Tibial nerve (tissue), 4 donors: ENCODE results near the gene APOL2. TPM values are rescaled to one million over a fixed set of nuclear protein-coding genes. Genes with fewer than 3 reads are reported as not detected.

Experiments used
- DNase-seq, 2 donors: peaks; one replicate each; pipeline ENCODE4 v3.0.0-alpha.2; 2019; ENCODE audit warnings: low spot score in 2 of 2
- H3K27ac ChIP-seq, 4 donors: fragments of 200-600 bp; sonication (generic) in 3 of 4; one replicate each; pipeline ENCODE4 v1.5.1; 2017 to 2019; ENCODE audit warnings: mild to moderate bottlenecking in 1 of 4
- H3K27me3 ChIP-seq, 2 donors: fragments of 200-600 bp; sonication (generic) in 1 of 2; one replicate each; pipeline versions ENCODE4 v1.5.1 to v1.6.0; 2017 to 2019
- H3K36me3 ChIP-seq, 3 donors: fragments of 200-600 bp; sonication (generic); one replicate each; pipeline ENCODE4 v1.5.1; 2018 to 2019
- H3K4me1 ChIP-seq, 4 donors: fragments of 200-600 bp; sonication (generic) in 3 of 4; one replicate each; pipeline ENCODE4 v1.5.1; 2017 to 2019
- H3K4me3 ChIP-seq, 4 donors: fragments of 200-600 bp; sonication (generic) in 3 of 4; one replicate each; pipeline ENCODE4 v1.5.1; 2017 to 2019; ENCODE audit warnings: mild to moderate bottlenecking in 1 of 4, moderate library complexity in 1 of 4
- H3K9me3 ChIP-seq, 4 donors: fragments of 200-600 bp; sonication (generic) in 3 of 4; one replicate each; pipeline ENCODE4 v1.5.1; 2017 to 2019
- EP300 ChIP-seq, 2 donors: sonication (generic); formaldehyde crosslinking; IDR thresholded peaks; one replicate each; pipeline ENCODE4 v1.6.1; 2017; ENCODE audit warnings: antibody characterized with exemption in 2 of 2, mild to moderate bottlenecking in 1 of 2
- POLR2A ChIP-seq, 2 donors: fragments of 450-650 bp; IDR thresholded peaks; one replicate each; pipeline ENCODE4 v1.6.1; 2017; ENCODE audit warnings: antibody characterized with exemption in 2 of 2, mild to moderate bottlenecking in 2 of 2, moderate library complexity in 2 of 2
- WGBS, 2 donors: methylation state at CpG; one replicate each; pipeline ENCODE4 v1.1.5; 2018; 5-methylcytosine and 5-hydroxymethylcytosine counted together
- total RNA-seq, 4 donors: library from RNA; depleted of rRNA; stranded (reverse); fragments of >200 nt; gene quantifications; one replicate each; pipeline ENCODE4 v1.1.0, GENCODE V29; 2016
- TF ChIP-seq, protein P1 (sequence below), 5 experiments: fragments of 200-600 bp in 3 of 5; fragments of 450-650 bp in 2 of 5; sonication (generic) in 3 of 5; IDR thresholded peaks; one replicate each; pipeline ENCODE4 v1.5.1; 2016 to 2019; ENCODE audit warnings: antibody characterized with exemption in 5 of 5, mild to moderate bottlenecking in 3 of 5, moderate library complexity in 2 of 5

The APOL2 gene
- total RNA-seq, 4 donors from 2014 or later: 76.9 to 112 (median 79.4) TPM

GRCh38 chr22:36196254-36197064, 42.9 kb downstream of the APOL2 start:
- Histone ChIP-seq H3K9me3 (no peaks in the 10 kb centered on the region), H3K27ac (peak overlapping the region in 3 of 4 donors; percentile 7 to 71 (median 37)), H3K4me3 (no peak overlapping the region), H3K36me3 (no peaks in the 10 kb centered on the region), H3K4me1 (peaks cover 0 to 37% (median 12%) of the 10 kb centered on the region in 4 donors), H3K27me3 (no peaks in the 10 kb centered on the region)
- DNase-seq: no peak
- no peak for TF ChIP-seq POLR2A (IDR thresholded peaks at IDR 0.05)
- TF ChIP-seq, protein P1, sequence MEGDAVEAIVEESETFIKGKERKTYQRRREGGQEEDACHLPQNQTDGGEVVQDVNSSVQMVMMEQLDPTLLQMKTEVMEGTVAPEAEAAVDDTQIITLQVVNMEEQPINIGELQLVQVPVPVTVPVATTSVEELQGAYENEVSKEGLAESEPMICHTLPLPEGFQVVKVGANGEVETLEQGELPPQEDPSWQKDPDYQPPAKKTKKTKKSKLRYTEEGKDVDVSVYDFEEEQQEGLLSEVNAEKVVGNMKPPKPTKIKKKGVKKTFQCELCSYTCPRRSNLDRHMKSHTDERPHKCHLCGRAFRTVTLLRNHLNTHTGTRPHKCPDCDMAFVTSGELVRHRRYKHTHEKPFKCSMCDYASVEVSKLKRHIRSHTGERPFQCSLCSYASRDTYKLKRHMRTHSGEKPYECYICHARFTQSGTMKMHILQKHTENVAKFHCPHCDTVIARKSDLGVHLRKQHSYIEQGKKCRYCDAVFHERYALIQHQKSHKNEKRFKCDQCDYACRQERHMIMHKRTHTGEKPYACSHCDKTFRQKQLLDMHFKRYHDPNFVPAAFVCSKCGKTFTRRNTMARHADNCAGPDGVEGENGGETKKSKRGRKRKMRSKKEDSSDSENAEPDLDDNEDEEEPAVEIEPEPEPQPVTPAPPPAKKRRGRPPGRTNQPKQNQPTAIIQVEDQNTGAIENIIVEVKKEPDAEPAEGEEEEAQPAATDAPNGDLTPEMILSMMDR (IDR thresholded peaks at IDR 0.05): no peak
- no peak for TF ChIP-seq EP300 (IDR thresholded peaks at IDR 0.05)
- WGBS, 2 donors: 35 to 44% methylated on average over 6 of the region's 6 CpGs

DNA sequence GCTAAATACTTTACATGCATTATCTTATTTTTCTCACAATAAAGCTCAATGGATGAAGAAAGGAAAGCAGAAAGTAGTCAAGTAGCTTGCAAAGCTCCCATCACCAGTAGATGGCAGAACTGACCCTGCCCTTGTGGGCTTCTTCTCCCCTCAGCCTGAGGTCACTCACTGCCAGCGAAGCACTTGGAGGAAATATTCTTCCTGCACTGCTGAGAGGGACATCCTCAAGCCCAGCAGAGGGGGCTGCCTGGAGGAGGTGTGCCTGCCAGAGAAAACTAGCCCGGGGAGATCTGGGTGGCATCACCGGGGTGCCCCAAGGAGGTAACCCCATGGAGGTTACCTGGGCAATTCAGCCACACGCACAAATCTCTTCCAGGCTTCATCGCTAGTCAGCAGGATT, 44.4 kb downstream of the APOL2 start:
- WGBS, 2 donors: 50% methylated on average over 5 of the region's 5 CpGs
- no peaks in the 10 kb centered on the region for H3K36me3 ChIP-seq
- H3K4me3 ChIP-seq: no peak overlapping the region
- H3K27me3 ChIP-seq: no peaks in the 10 kb centered on the region
- peak in 1 of 2 donors; percentile 42 for DNase-seq
- peaks cover 0 to 35% (median 12%) of the 10 kb centered on the region in 4 donors for H3K4me1 ChIP-seq
- H3K9me3 ChIP-seq: no peaks in the 10 kb centered on the region
- H3K27ac ChIP-seq: no peak overlapping the region
- TF ChIP-seq POLR2A (IDR thresholded peaks at IDR 0.05): no peak
- TF ChIP-seq, protein P1 (IDR thresholded peaks at IDR 0.05): peak; percentile 54 to 76 (median 73)
- peak in 1 of 2 donors; percentile 13 for TF ChIP-seq EP300 (IDR thresholded peaks at IDR 0.05)

DNA sequence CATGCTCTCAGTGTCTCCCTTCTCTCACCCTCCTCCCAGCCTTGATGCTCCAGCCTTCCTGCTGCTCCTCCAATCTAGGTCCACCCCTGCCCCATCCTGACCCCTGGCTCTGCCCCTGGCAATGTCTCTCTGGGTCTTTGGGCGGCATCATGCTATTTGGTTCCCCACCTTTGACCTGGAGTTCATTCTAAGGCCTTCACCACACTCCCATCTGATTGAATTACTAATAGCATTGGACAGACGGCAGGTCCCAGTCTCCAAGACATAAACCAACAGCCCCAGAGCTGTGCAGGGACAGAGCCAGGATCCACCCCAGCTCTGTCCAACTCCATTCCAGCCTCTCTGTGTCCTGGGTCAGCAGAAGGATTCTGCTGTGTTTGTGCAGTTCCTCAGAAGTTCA, 44.9 kb downstream of the APOL2 start:
- 61 to 70% methylated on average over 2 of the region's 2 CpGs for WGBS, 2 donors

GRCh38 chr22:36193577-36193976, 45.8 kb downstream of the APOL2 start:
- Histone ChIP-seq H3K4me3 (no peak overlapping the region), H3K36me3 (no peaks in the 10 kb centered on the region), H3K9me3 (no peaks in the 10 kb centered on the region), H3K27me3 (no peaks in the 10 kb centered on the region), H3K27ac (no peak overlapping the region), H3K4me1 (peaks cover 0 to 28% (median 12%) of the 10 kb centered on the region in 4 donors)
- TF ChIP-seq POLR2A (IDR thresholded peaks at IDR 0.05) (no peak), EP300 (IDR thresholded peaks at IDR 0.05) (no peak)
- TF ChIP-seq, protein P1 (IDR thresholded peaks at IDR 0.05): no peak
- WGBS, 2 donors: 74 to 89% methylated on average over 3 of the region's 3 CpGs
- DNase-seq: no peak

More for the DNA sequence above, 44.9 kb downstream of the APOL2 start:
- Histone ChIP-seq H3K27ac (no peak overlapping the region), H3K36me3 (no peaks in the 10 kb centered on the region), H3K27me3 (no peaks in the 10 kb centered on the region), H3K4me3 (no peak overlapping the region), H3K9me3 (no peaks in the 10 kb centered on the region), H3K4me1 (peaks cover 0 to 35% (median 12%) of the 10 kb centered on the region in 4 donors)
- DNase-seq: no peak
- TF ChIP-seq, protein P1 (IDR thresholded peaks at IDR 0.05): no peak
- TF ChIP-seq POLR2A (IDR thresholded peaks at IDR 0.05): no peak
- TF ChIP-seq EP300 (IDR thresholded peaks at IDR 0.05): no peak

- H3K9me3 ChIP-seq: no peaks in the 10 kb centered on the region
- no peaks in the 10 kb centered on the region for H3K27me3 ChIP-seq
- H3K4me3 ChIP-seq: no peak overlapping the region
- 82 to 86% methylated on average over 3 of the region's 3 CpGs for WGBS, 2 donors
- peaks cover 0 to 24% (median 12%) of the 10 kb centered on the region in 4 donors for H3K4me1 ChIP-seq
- DNase-seq: no peak
- H3K36me3 ChIP-seq: no peaks in the 10 kb centered on the region
- no peak for TF ChIP-seq EP300 (IDR thresholded peaks at IDR 0.05)
- TF ChIP-seq, protein P1 (IDR thresholded peaks at IDR 0.05): no peak
- TF ChIP-seq POLR2A (IDR thresholded peaks at IDR 0.05): no peak
- H3K27ac ChIP-seq: no peak overlapping the region
Observed at GRCh38 chr22:36193171-36193570, 46.2 kb downstream of the APOL2 start.
